Right renal cortex interstitium (tissue), 3 donors: Measurements from ENCODE around the gene SEMA6B. TPM values are rescaled to one million over a fixed set of nuclear protein-coding genes. Genes with fewer than 3 reads are reported as not detected.
"Not testable (repeated sequence)": the region's sequence is repeated elsewhere in the genome, so short reads cannot be mapped to it uniquely, and the experiment has no call there.

Experiments used
- DNase-seq, 3 donors: peaks; one replicate each; pipeline ENCODE4 v3.0.0-alpha.2; 2013; ENCODE audit warnings: low read depth in 3 of 3, low spot score in 2 of 3
- polyA plus RNA-seq, 3 donors: library from polyadenylated mRNA; unstranded; fragments of 120-200 nt; gene quantifications; one replicate each; pipeline ENCODE4 v1.2.1, GENCODE V29; 2013; ENCODE audit not compliant: insufficient read length in 3 of 3

SEMA6B gene, protein sequence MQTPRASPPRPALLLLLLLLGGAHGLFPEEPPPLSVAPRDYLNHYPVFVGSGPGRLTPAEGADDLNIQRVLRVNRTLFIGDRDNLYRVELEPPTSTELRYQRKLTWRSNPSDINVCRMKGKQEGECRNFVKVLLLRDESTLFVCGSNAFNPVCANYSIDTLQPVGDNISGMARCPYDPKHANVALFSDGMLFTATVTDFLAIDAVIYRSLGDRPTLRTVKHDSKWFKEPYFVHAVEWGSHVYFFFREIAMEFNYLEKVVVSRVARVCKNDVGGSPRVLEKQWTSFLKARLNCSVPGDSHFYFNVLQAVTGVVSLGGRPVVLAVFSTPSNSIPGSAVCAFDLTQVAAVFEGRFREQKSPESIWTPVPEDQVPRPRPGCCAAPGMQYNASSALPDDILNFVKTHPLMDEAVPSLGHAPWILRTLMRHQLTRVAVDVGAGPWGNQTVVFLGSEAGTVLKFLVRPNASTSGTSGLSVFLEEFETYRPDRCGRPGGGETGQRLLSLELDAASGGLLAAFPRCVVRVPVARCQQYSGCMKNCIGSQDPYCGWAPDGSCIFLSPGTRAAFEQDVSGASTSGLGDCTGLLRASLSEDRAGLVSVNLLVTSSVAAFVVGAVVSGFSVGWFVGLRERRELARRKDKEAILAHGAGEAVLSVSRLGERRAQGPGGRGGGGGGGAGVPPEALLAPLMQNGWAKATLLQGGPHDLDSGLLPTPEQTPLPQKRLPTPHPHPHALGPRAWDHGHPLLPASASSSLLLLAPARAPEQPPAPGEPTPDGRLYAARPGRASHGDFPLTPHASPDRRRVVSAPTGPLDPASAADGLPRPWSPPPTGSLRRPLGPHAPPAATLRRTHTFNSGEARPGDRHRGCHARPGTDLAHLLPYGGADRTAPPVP
- 1 to 10 TPM; 1.7 to 2.7 (median 2.2) TPM for polyA plus RNA-seq

DNA sequence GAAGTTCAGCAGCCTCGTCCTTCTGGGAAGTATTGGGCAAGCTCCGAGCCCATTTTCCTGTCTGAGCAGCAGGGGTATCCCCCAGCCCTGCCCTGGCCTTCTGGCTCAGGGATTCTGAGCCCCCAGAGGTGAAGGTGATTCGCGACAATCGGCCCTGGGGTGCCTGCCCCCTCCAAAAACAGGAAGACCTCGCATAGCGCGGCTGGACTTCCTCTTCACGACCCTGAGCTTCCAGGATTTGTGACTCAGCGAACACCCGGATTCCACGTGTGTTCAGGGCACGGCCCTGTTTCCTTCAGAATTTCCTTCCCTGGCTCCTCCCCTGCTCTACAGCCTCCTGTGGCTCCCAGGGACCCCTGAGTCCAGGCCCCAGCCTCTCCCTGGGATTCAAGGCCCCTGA is at the start of gene SEMA6B:
Gene SEMA6B, minus strand, starts transcription at position 116 of the 400 bp plus-strand sequence. CDS start 1,227 bp downstream, outside the sequence.
- no peak for DNase-seq

DNA sequence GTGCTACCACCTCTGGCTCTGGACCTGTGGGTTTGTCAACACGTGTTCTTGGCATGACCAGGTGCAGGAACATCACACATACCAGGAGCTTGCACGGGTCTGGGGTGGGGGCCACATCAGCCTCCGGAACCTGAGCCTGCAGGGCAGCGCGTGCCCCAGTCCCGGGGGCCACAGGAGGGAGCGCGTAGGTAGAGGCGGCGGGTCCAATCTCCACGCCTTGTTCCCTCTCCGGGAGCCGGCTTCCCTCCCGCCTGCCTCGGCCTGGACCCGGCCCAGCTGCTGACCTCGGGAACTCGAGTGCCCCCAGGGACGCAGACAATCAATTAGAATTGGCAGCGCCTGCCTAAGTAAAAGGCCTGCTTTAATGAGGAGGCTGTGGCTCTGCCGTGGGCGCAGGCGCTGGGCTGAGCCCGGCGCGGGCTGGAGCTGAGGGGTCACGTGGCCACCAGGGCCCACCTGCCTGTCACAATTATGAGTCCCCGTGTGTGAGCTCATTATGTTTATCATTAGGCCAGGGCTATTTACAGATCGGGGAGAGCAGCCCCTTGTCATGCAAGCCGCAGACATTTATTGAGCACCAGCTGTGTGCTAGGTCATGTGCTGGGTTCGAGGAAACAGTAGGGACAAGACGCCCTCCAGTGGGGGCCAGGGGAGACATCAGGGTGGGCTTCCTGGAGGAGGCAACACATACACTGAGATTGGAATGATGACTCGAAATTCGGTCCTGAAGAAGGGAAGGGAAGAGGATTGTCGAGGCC is 47.6 kb upstream of the SEMA6B start:
- no peak for DNase-seq

DNA sequence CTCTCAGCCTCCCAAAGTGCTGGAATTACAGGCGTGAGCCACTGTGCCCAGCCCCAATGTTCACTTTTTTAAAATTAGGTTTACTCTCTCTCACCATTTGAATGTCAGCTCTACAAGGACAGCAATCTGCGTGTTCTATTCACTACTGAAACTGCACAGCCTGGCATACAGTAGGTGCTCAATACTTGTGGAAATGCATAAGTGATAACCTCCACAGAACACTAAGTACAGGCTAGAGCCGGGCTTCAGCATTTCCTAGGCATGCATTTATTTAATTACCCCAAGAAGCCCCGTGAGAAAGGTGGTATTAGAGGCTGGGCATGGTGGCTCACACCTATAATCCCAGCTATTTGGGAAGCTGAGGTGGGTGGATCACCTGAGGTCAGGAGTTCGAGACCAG is 46.7 kb upstream of the SEMA6B start:
- DNase-seq, result no peak

DNA sequence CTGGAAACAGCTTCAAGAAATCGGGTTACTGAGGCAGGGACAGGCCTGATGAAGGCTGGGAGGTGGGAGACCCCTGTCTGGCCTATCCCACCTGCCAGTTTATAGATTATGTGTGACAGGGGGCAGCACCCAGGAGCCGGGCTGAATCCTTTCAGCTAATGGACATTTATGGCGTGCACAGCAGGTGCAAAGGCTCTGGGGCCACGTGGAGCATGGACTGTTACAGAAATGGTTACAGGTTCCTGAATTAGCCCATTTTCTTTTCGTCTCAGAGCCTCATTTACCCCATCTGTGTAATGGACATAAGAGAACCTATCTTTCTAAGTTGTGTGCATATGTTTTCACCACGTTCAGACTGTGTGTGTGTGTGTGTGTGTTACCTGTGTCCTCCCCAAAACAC is 45.4 kb upstream of the SEMA6B start:
- DNase-seq, result no peak

DNA sequence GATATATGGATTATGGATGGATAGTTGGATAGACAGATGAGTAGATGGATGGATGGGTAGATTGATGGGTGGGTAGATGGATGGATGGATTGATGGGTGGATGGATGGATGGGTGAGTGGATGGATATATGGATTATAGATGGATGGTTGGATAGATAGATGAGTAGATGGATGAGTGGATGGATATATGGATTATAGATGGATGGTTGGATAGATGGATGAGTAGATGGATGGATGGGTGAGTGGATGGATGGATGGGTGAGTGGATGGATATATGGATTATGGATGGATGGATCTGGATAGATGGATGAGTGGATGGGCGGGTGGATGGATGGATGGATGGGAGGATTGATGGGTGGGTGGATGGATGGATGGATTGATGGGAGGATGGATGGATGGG is 43.4 kb upstream of the SEMA6B start:
- DNase-seq, result no peak

DNA sequence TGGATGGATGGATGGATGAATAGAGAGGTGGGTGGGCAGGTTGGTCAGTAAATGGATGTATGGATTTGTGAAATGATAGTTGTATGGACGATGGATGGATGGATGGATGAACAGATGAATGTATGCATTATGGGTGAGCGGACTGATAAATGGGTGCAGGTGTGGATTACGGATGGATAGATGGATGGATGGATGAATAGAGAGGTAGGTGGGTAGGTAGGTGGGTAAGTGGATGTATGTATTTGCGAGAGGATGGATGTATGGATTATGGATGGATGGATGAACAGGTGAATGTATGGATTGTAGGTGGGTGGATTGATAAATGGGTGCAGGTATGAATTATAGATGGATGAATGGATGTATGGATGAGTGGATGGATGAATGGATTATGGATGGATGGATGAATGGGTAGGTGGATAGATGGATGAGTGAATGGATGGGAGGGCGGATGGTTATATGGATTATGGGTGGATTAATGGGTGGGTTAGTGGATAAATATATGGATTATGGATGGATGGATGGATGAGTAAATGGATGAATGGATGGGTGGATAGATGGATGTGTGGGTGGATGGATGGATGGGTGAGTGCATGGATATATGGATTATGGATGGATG is 42.8 kb upstream of the SEMA6B start:
- no peak for DNase-seq

DNA sequence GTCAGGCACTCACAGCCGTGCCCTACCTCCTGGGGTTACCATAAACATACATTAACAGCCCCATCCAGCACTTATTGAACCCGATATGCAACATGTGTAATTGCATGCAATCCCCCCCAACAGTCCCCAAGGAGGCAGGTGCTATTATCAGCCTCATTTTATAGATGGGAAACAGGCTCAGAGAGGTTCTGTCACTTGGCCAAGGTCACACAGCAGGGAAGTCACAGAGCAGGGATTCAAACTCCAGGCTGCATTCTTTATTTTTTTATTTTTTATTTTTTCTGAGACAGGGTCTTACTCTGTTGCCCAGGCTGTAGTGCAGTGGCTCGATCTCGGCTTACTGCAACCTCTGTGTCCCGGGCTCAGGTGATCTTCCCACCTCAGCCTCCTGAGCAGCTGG is 41.4 kb upstream of the SEMA6B start:
- DNase-seq, result no peak

DNA sequence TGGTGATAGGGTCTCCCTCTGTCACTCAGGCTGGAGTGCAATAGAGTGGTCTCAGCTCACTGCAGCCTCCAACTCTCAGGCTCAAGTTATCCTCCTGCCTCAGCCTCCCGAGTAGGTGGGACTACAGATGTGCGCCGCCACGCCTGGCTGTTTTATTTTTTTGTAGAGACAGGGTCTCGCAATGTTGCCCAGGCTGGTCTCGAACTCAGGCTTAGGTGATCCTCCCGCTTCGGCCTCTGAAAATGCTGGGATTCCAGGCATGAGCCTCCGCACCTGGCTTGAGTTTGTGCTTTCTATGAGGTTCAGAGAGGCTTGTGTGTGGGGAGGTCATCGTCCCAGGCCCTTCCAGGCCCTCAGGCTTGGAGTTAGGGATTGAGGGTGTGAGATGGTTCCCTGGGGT is 40.6 kb upstream of the SEMA6B start:
- DNase-seq, result no peak

DNA sequence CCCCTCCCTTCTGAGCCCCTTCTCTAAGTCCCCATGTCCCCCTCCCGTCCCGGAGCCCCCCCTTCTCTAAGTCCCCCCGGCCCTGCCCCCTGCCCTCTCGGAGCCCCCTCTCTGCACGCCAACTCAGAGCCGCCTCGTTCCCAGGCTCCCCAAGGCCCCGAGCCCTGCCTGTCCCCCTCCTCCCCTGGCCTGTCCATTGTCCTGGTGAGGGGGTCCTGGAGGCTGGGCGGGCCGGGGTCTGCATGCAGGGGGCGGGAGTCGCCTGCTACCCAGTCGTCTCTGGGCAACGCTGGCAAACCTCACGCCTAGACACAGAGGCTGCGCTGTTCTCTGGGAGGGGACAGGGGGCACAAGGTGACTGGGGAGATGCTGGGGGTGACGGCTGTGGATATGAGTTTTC is 39.2 kb upstream of the SEMA6B start:
- no peak for DNase-seq

DNA sequence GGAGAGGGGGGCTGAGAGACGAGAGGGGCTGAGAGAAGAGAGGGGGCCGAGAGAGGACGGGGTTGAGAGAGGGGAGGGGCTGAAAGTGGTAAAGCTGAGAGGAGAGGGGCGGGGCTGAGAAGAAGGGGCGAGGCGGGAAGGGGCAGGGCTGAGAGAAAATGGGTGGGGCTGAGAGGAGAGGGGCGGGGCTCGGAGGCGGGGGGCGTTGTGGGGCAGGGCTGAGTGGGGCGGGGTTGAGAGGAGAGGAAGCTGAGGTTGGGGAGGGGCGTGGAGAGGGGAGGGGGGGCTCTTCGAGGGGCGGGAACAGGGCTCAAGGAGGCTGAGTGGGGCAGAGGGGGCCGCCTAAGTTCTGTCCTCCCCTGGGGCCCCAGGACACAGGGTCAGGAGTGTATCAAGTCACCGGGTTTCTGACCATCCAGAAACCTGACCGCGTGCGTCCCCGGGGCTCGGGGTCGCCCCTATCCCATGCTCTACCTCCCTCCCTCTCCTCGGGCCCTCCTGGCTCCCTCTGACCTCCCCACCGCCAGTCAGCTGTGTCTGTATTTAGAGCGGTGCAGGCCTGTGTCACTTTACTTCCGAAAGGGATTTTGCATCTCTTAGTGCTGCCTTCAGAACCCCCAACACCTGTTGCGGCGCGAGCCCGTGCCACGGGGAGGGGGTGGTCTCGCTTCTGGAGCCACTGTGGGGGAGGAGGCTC is 38.6 kb upstream of the SEMA6B start:
- no peak for DNase-seq

DNA sequence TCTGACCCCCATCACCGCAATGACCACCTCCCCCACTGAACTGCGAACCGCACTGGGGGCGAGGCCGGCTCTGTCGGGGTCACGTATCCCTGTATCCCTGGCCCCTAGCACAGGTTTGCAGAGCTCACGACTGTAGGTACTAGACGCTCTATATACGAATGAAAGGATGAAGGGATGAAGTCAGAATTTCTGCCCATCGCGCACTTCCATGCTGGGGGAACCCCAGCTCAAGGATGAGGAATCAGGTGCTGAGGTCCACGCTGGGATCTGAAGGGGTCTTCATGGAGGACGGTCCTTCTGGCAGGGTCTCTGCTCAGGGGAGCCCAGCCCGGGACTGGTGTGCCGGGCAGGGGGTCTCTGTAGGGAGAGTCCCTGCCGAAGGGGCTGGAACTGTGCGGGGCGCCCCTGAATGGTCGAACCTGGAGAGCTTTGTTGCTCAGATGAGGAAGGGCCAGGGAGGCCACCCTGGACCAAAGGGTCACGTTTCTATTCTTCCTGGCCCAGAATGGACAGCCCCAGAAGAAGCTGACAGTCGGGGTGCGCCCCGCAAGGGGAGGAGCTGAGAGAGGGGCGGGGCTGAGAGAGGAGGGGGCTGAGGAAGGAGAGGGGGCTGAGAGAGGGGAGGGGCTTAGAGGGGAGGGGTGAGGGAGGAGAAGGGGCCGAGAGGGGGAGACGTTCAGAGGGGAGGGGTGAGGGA is 37.9 kb upstream of the SEMA6B start:
- DNase-seq, result no peak

DNA sequence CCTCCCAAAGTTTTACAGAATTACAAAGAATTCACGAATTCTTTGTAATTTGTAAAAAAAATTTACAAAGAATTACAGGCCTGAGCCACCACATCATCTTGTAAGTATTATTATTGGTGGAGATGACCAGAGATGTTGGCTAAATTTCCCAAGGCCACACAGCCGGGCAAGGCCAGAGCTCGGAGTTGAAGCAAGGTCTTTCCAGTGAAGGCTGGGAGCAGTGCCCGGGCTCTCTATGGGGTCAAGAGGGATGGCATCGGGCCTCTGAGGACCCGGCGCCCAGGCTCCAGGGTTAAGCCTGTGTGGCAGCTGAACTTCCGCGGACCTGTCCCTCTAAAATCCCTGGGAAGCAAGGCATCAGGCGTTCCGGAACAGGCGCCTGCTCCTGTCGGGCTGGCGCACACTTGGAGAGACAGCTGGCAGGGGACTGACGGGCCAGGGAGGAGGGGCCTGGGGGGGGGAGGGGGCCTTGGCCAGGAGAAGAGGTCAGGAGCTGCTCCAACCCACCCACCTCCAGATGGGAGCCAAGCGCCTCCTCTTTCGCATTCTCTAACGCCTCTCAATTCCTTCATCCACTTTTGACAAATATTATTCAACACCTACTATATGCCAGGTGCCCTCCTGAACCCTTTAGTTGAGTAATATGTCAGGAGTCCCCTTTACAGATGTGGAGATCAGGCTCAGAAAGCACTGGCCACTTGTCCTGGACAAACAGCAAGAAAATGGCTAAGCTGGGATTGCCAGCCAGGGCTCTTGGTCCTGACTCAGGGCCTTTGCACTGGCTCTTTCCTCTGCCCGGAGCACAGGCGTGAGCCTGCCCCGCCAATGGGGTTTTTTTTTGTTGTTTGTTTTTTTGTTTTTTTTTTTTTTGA is 36.8 kb upstream of the SEMA6B start:
- no peak for DNase-seq

DNA sequence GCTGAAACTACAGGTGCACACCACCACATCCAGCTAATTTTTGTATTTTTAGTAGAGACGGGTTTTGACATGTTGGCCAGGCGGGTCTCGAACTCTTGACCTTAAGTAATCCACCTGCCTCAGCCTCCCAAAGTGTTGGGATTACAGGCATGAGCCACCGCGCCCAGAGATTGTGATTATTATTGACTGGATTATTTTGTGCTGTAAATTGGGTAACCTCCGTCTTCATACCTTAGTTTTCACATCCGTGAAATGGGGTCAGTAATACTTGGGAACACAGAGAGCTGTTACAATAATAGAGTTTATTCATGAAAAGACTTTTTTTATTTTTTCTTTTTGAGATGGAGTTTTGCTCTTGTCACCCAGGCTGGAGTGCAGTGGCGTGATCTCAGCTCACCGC is 35.7 kb upstream of the SEMA6B start:
- DNase-seq, result not testable (repeated sequence)

DNA sequence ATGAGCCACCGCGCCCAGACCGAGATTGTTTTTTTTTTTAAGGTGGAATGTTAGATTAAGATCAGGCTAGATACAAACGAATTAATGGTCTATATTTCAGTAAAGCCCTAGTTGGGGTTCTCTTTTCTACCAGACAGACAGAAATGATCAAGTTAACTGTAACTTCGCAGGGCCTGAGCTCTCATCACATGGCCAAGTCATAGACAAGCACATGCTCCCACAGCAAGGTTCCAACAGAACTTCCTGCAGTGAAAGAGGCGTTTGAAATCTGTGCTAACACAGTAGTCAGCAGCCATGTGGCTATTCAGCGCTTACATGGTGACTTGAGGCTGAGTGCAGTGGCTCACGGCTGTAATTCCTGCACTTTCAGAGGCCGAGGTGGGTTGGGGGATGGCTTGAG is 34.7 kb upstream of the SEMA6B start:
- DNase-seq, result no peak

DNA sequence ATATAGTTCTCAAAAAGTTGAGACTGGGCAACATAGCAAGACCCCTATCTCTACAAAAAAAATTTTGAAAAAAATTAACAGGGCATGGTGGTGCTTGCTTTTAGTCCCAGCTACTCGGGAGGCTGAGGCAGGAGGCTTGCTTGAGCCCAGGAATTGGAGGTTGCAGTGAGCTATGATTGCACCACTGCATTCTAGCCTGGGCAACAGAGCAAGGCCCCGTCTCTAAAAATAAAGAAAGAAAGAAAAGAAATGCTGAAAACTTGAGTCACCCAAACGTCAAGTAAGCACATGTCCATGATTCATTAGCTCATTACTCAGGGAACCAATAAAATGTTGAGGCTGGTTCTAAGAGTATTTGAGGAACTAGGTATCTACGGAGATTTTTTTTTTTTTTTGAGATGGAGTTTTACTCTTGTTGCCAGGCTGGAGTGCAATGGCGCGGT is 33.9 kb upstream of the SEMA6B start:
- DNase-seq, result no peak

DNA sequence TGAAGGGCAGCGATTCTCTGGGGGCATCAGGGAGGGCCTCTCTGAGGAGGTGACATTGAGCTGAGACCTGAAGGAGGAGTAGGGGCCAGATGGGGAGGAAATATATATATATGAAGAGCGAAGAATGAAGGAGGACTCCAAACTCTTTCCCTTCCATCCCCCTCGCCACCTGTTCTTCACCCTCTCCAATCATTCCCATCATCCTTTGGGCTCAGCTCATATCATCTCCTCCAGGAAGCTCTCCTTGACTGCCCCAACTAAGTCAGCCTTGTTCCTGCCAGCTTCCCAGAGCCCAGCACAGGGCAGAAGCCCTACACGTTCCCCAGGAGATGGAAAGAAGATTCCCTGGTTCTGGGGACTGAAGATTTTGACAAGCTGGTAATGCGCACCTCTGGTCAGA is 33.0 kb upstream of the SEMA6B start:
- DNase-seq, result no peak

DNA sequence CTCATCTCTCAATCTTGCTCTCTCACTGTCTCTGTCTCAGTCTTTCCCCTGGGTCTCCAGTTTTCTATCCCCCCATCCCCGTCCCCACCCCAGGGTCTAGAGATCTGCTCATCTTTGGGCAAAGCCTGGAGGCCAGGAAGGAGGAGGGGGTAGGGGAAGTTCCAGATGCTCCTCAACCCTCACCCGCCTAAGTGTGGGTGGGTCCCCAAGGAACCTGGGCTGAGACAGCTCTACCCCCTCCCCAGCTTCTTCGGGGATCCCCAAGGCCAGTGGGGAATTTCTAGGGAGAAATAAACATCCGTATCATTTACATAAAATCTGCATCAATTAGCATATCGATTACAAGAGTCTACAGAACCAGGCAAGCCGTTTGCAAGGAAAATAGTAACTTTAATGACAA is 31.8 kb upstream of the SEMA6B start:
- DNase-seq, result no peak

DNA sequence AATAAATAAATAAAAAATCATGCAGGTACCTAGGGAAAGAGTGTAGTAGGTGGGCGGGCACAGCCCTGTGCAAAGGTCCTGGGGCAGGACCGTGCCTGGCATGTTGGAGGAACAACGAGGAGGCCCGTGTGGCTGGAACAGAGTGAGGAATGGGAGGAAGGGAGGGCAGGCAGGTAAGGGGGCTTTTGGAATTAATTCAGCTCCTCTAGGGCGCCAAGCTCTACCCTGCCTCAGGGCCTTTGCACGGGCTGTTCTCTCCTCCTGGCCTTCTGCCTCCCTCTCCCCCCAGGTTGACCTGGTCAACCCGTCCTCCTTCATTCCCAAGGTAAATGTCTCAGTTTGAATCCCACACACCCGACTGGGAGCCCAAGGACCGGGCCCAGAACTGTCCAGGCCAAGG is 31.1 kb upstream of the SEMA6B start:
- no peak for DNase-seq
